ENCODE results near the gene ADAMTS12. TPM values are rescaled to one million over a fixed set of nuclear protein-coding genes. Genes with fewer than 3 reads are reported as not detected.

ADAMTS12 gene
- total RNA-seq, 1 donor from 2014 or later, result 4.1 TPM

GRCh38 chr5:33702867-33703266 is 188.9 kb downstream of the ADAMTS12 start:
- no peak for DNase-seq (ENCODE audit: low read depth)
- H3K27me3 ChIP-seq (ENCODE audit: control insufficient read depth, insufficient read depth, low read length), result no peaks in the 10 kb centered on the region
- no peak overlapping the region for H3K4me3 ChIP-seq (ENCODE audit: low read depth, low read length)
- H3K36me3 ChIP-seq (ENCODE audit: control insufficient read depth, insufficient read depth, low read length), result no peaks in the 10 kb centered on the region
- no peak for TF ChIP-seq CTCF (IDR thresholded peaks at IDR 0.05; ENCODE audit: insufficient read depth, low read length, poor library complexity, severe bottlenecking)

- Histone ChIP-seq H3K36me3 (ENCODE audit: control insufficient read depth, insufficient read depth, low read length) (no peaks in the 10 kb centered on the region), H3K4me3 (ENCODE audit: low read depth, low read length) (no peak overlapping the region), H3K27me3 (ENCODE audit: control insufficient read depth, insufficient read depth, low read length) (no peaks in the 10 kb centered on the region)
- DNase-seq (ENCODE audit: low read depth), result no peak
- no peak for TF ChIP-seq CTCF (IDR thresholded peaks at IDR 0.05; ENCODE audit: insufficient read depth, low read length, poor library complexity, severe bottlenecking)
Measured at GRCh38 chr5:33701951-33702350, 189.8 kb downstream of the ADAMTS12 start.

- H3K36me3 ChIP-seq (ENCODE audit: control insufficient read depth, insufficient read depth, low read length), result no peaks in the 10 kb centered on the region
- no peak for TF ChIP-seq CTCF (IDR thresholded peaks at IDR 0.05; ENCODE audit: insufficient read depth, low read length, poor library complexity, severe bottlenecking)
- no peak for DNase-seq (ENCODE audit: low read depth)
Measured at GRCh38 chr5:33701251-33701650, 190.5 kb downstream of the ADAMTS12 start.

GRCh38 chr5:33696411-33696810 is 195.4 kb downstream of the ADAMTS12 start:
- no peak for TF ChIP-seq CTCF (IDR thresholded peaks at IDR 0.05; ENCODE audit: insufficient read depth, low read length, poor library complexity, severe bottlenecking)
- no peak for DNase-seq (ENCODE audit: low read depth)
- H3K4me3 ChIP-seq (ENCODE audit: low read depth, low read length), result no peak overlapping the region
- H3K27me3 ChIP-seq (ENCODE audit: control insufficient read depth, insufficient read depth, low read length), result no peaks in the 10 kb centered on the region
- no peaks in the 10 kb centered on the region for H3K36me3 ChIP-seq (ENCODE audit: control insufficient read depth, insufficient read depth, low read length)

More at GRCh38 chr5:33701251-33701650, 190.5 kb downstream of the ADAMTS12 start:
- H3K27me3 ChIP-seq (ENCODE audit: control insufficient read depth, insufficient read depth, low read length), result no peaks in the 10 kb centered on the region
- H3K4me3 ChIP-seq (ENCODE audit: low read depth, low read length), result no peak overlapping the region

- DNase-seq (ENCODE audit: low read depth), result no peak
- no peak for TF ChIP-seq CTCF (IDR thresholded peaks at IDR 0.05; ENCODE audit: insufficient read depth, low read length, poor library complexity, severe bottlenecking)
Measured at GRCh38 chr5:33692980-33693379, 198.8 kb downstream of the ADAMTS12 start.

GRCh38 chr5:33691856-33692255 is 199.9 kb downstream of the ADAMTS12 start:
- DNase-seq (ENCODE audit: low read depth), result no peak
- no peaks in the 10 kb centered on the region for H3K36me3 ChIP-seq (ENCODE audit: control insufficient read depth, insufficient read depth, low read length)
- TF ChIP-seq CTCF (IDR thresholded peaks at IDR 0.05; ENCODE audit: insufficient read depth, low read length, poor library complexity, severe bottlenecking), result no peak

More at GRCh38 chr5:33692980-33693379, 198.8 kb downstream of the ADAMTS12 start:
- Histone ChIP-seq H3K27me3 (ENCODE audit: control insufficient read depth, insufficient read depth, low read length) (no peaks in the 10 kb centered on the region), H3K36me3 (ENCODE audit: control insufficient read depth, insufficient read depth, low read length) (no peaks in the 10 kb centered on the region), H3K4me3 (ENCODE audit: low read depth, low read length) (no peak overlapping the region)

More at GRCh38 chr5:33691856-33692255, 199.9 kb downstream of the ADAMTS12 start:
- Histone ChIP-seq H3K4me3 (ENCODE audit: low read depth, low read length) (no peak overlapping the region), H3K27me3 (ENCODE audit: control insufficient read depth, insufficient read depth, low read length) (no peaks in the 10 kb centered on the region)
